ENCODE results near the gene KPNA2.
A peak's percentile ranks its signal among the peaks of the same experiment; 100 is the strongest.
"Not testable (repeated sequence)": the region's sequence is repeated elsewhere in the genome, so short reads cannot be mapped to it uniquely, and the experiment has no call there.

The KPNA2 gene

GRCh38 chr17:68020791-68021190, 14.7 kb upstream of the KPNA2 start:
- not testable (repeated sequence) for DNase-seq

- DNase-seq: no peak
Measured at GRCh38 chr17:68021963-68022362, 13.6 kb upstream of the KPNA2 start.

DNA sequence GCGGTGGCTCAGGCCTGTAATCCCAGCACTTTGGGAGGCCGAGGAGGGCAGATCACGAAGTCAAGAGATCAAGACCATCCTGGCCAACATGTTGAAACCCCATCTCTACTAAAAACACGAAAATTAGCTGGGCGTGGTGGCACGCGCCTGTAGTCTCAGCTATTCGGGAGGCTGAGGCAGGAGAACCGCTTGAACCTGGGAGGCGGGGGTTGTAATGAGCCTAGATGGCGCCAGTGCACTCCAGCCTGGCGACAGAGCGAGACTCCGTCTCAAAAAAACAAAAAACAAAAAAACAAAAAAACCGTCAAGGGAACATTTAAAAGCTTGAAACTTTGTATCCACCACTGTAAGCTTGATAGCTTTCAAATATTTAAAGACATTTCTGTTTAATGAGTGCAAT, 13.0 kb upstream of the KPNA2 start:
- DNase-seq: not testable (repeated sequence)

- peak; percentile 26 for DNase-seq
Measured at GRCh38 chr17:68029512-68030215, 5.9 kb upstream of the KPNA2 start.

DNA sequence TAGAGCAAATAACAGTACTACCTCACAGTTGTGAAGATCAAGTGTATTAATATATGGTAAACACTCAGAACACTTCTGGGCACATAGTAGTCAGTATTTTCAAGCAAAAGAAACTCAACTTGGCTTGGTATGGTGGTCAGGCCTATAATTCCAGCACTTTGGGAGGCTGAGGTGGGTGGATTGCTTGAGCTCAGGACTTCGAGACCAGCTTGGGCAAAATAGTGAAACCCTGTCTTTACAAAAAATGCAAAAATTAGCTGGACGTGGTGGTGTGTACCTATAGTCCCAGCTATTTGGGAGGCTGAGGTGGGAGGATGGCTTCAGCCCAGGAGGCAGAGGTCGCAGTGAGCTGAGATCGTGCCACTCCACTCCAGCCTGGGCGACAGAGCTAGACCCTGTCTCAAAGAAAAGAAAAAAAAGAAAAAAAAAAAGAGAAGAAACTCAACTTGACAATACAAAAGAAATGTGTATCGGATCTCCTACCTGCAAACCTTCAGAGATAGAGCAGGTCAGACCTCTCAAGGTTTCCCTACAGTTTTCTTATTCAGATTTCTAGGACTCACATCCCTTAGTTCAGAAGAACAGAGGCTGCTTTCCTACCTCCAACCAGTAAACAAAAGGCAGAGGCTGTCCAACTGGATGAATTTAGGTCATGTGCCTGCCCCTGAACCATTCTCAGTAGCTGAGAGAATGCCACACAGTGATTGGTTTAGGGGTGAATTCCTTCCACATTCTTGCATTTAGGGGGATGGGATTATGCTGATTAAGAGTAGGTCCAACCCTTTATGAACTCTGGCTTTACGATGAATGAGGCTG, 1.7 kb upstream of the KPNA2 start:
- DNase-seq: no peak

GRCh38 chr17:68034452-68034776, 1.1 kb upstream of the KPNA2 start:
- DNase-seq: no peak

- peak; percentile 97 for DNase-seq
Measured at GRCh38 chr17:68035131-68035522, 408 bp upstream of the KPNA2 start.

DNA sequence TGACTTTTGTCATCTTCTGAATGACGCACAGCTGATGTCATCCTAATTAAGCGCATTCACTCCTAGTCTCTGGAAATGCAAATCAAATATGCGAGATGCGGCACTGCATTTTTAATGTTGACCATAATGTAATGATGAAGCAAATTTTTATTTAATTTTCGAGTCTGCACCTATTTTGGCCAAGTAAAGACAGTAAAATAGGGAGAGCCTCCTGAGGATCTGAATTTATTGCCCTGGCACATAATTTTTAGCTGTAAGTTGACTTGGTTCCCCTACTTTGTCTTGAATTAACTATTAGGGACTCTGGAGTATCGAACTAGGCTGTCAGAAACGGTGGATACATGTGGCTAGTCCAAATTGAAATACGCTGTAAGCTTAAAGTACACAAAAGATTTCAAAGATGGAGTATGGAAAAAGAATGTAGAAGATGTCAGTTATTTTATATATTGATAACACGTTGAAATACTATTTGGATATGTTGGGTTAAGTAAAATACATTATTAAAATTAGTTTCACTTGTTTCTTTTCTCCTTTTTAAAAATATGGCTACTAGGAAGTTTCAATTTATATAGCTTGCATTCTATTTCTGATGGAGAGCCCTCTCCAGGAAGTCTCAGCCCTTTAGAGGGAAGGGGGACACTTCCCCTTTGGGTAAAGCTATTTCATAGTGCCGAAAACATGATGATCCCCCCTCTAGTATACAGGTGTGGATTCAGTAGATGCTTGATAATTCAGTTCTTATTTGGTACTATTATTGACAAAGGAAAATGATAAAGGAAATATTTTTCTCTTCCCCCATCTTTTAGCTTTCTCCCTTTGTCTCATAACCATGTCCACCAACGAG, 991 bp downstream of the KPNA2 start:
- no peak for DNase-seq

DNA sequence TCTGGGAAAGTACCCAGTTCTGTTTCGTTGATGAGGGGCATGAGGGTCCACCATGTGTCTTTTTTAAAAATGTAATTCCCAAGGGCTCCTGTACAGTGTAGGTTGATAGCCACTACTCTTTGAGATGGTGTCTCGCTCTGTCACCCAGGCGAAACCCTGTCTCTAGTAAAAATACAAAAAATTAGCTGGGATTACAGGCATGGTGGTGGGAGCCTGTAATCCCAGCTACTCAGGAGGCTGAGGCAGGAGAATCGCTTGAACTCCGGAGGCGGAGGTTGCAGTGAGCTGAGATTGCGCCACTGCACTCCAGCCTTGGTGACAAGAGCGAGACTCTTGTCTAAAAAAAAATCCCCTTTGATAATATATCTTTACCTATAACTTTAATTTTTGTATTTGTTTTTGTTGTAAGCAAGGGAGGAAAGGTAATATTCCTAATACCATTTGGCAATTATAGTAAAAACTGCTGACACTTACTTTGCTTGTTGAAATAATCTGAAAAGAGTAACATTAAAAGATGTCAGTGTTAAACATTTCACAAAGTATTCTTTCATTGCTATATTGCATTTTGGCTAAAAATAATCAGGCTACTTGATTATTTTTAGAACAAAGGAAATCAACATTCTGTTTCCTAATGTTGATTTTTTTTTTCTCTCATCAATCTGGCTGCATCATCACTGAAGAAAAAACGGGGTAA, 11.8 kb downstream of the KPNA2 start:
- DNase-seq: no peak

- not testable (repeated sequence) for DNase-seq
Measured at GRCh38 chr17:68047890-68048542, 12.5 kb downstream of the KPNA2 start.

- no peak for DNase-seq
Measured at GRCh38 chr17:68048996-68049395, 13.5 kb downstream of the KPNA2 start.

GRCh38 chr17:68049812-68050437, 14.4 kb downstream of the KPNA2 start:
- DNase-seq: not testable (repeated sequence)

DNA sequence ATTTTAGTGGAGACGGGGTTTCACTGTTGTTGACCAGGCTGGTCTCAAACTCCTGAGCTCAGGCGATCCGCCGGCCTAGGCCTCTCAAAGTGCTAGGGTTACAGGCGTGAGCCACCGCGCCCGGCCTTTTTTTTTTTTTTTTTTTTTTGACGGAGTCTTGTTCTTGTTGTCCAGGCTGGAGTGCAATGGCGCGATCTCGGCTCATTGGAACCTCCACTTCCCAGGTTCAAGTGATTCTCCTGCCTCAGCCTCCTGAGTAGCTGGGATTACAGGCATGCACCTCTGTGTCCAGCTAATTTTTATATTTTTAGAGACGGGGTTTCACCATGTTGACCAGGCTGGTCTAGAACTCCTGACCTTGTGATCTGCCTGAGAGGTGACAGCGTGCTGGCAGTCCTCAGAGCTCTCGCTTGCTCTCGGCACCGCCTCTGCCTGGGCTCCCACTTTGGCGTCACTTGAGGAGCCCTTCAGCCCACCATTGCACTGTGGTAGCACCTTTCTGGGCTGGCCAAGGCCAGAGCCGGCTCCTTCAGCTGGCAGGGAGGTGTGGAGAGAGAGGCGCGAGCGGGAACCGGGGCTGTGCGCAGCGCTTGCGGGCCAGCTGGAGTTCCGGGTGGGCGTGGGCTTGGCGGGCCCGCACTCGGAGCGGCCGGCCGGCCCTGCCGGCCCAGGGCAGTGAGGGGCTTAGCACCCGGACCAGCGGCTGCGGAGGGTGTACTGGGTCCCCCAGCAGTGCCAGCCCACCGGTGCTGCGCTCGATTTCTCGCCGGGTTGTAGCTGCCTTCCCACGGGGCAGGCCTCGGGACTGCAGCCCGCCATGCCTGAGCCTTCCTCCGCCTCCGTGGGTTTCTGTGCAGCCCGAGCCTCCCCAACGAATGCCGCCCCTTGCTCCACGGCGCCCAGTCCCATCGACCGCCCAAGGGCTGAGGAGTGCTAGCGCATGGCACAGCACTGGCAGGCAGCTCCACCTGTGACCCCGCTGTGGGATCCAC, 16.1 kb downstream of the KPNA2 start:
- DNase-seq: not testable (repeated sequence)

- DNase-seq: no peak
Measured at GRCh38 chr17:68052810-68053209, 17.3 kb downstream of the KPNA2 start.

DNA sequence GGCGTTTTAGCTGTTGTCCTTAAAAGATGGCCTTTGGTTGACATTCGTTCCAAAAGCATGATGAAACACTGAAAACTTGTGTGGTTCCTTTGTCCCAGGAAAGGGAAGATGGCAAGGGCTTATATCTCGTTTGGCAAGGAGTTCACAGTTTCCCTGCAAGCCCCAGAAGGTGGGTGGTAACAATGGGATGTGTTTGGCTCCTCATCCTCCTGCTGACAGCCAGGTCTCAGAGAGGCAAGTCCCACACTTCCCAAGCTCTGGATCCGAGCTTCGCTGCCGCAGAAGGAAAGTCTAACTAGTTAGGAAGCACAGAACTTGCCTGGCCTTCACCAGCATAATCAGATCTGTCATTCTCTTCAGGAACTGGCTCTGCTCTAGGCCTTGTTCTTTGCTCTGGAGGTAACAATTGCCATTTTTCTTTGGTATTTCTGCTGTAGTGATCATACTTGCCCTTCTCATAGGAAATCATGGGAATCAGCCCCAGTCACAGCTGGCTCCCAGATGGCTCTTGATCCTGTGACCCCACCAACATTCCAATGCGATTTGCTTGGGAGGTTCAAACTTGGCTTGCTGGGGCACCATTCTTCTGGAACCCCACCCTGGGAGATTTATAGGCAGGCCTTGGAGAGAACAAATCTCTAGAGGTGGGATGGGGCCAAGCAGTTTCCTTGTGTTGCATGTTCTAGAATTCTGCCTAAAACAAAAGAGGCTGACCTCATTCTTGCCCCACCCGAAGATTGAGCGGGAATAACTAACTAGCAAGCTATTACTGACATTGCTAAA, 17.9 kb downstream of the KPNA2 start:
- no peak for DNase-seq

- DNase-seq: no peak
Measured at GRCh38 chr17:68054296-68054900, 18.9 kb downstream of the KPNA2 start.

DNA sequence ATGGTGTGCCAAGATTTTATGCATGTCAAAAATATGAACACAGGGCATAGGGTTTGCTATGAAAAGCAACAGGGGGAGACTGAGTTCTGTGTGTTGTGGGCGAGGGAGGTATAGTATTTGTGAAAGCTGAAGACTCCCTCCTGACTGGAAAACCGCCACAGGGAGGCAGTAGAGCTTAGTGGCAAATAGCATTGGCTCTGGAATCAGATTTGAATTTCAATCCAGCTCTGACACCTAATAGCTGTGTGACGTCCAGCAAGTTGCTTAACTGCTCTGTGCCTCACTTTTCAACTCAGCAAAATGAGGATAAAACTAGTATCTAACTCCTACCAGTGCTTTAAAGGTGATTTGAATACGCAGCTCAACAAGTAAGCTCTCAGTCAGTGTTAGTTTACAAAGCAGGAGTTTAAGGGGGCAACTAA, 22.0 kb downstream of the KPNA2 start:
- no peak for DNase-seq

DNA sequence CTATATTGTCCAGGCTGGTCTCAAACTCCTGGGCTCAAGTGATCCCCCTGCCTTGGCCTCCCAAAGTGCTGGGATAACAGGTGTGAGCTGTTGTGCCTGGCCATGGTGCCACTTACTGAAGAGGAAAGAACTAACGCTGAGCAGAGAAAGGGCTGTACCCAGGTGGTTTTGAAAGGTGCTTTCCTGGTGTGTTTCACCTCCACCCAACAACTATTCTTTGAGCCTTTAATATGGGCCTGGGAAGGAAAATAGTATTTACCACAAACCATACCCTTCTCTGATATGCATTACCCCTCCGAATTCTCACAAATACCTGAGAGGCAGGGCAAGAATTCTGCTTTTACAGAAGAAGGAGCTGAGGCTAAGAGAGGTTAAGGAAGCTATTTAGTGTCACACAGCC, 24.8 kb downstream of the KPNA2 start:
- no peak for DNase-seq
